K562 (cell line): Measurements from ENCODE around the gene SMIM12. TPM values are rescaled to one million over a fixed set of nuclear protein-coding genes. Genes with fewer than 3 reads are reported as not detected.

Experiments
- ATAC-seq: fragments of 200-7000 bp; cut with Tn5 transposase; 3 replicates; pipeline ENCODE4 v1.9.1; 2020; ENCODE audit warnings: moderate library complexity
- BruUV-seq: library from RNA; stranded (reverse); fragments of 400-500 nt; replicated peaks from 2 replicates; lab custom pipeline; 2021; lab: Mats Ljungman, UMichigan
- CTCF ChIA-PET: fragments of 300-600 bp; formaldehyde crosslinking; extraction: SDS; loops from one replicate; lab custom pipeline; 2021; ENCODE audit warnings: low intra/inter-chr PET ratio; lab: Yijun Ruan, JAX
- POLR2A ChIA-PET: fragments of 300-600, 350-650 bp; sonication (Branson Sonifier 250); formaldehyde crosslinking; extraction: SDS; loops from one replicate; lab custom pipeline; 2021; ENCODE audit warnings: antibody characterized with exemption, inconsistent platforms; lab: Yijun Ruan, JAX
- DNase-seq, 4 experiments: peaks; one replicate each; pipeline versions ENCODE4 v3.0.0 to v3.0.0-alpha.2; 2011 to 2018; ENCODE audit warnings: low spot score in 3 of 4, mixed read lengths in 3 of 4; ENCODE audit errors: extremely low read depth in 1 of 4
- FAIRE-seq: peaks from 2 replicates; lab custom pipeline; 2011; peaks lifted over from hg19 to GRCh38; lab: Jason Lieb, UNC
- H2AFZ ChIP-seq: 2 replicates; pipeline ENCODE4 v1.6.0; 2011; ENCODE audit warnings: low read depth, low read length, control low read depth, inconsistent platforms
- H3K27ac ChIP-seq: fragments of 200-600 bp; 3 replicates; pipeline ENCODE4 v1.8.0; 2011; ENCODE audit warnings: low read depth, mild to moderate bottlenecking, control low read depth, inconsistent platforms, low read length, moderate library complexity, mixed read lengths; ENCODE audit errors: extremely low read depth
- H3K27me3 ChIP-seq, 2 experiments: fragments of 300-600 bp in 1 of 2; 2 replicates in 1 of 2; 3 replicates in 1 of 2; pipeline versions ENCODE4 v1.6.0 to v1.8.0; 2011; ENCODE audit warnings: inconsistent platforms in 2 of 2, low read length in 2 of 2, mild to moderate bottlenecking in 1 of 2, mixed read lengths in 1 of 2, moderate library complexity in 1 of 2; ENCODE audit not compliant: control insufficient read depth in 2 of 2, insufficient read depth in 2 of 2
- H3K36me3 ChIP-seq: fragments of 300-600 bp; 3 replicates; pipeline ENCODE4 v1.8.0; 2011; ENCODE audit warnings: mild to moderate bottlenecking, low read length, inconsistent platforms; ENCODE audit not compliant: control insufficient read depth, insufficient read depth
- H3K4me1 ChIP-seq, 2 experiments: fragments of 200-600 bp in 1 of 2; replicated peaks in 1 of 2; 2 replicates in 1 of 2; 3 replicates in 1 of 2; pipeline versions ENCODE4 v1.5.1 to v1.8.0; 2011; ENCODE audit warnings: inconsistent platforms in 2 of 2, low read length in 2 of 2, mild to moderate bottlenecking in 1 of 2, mixed read lengths in 1 of 2, moderate library complexity in 1 of 2; ENCODE audit not compliant: control insufficient read depth in 2 of 2, insufficient read depth in 2 of 2
- H3K4me2 ChIP-seq: 2 replicates; pipeline ENCODE4 v1.6.1; 2011; ENCODE audit warnings: low read length, control low read depth, inconsistent platforms, mixed read lengths; ENCODE audit not compliant: insufficient read depth
- H3K4me3 ChIP-seq: fragments of 200-600 bp; sonication (generic), shearing (Covaris generic); 2 replicates; pipeline ENCODE4 v1.5.1; 2016; ENCODE audit warnings: control low read depth, inconsistent platforms
- H3K79me2 ChIP-seq: fragments of 200-600 bp; 3 replicates; pipeline ENCODE4 v1.8.0; 2011; ENCODE audit warnings: low read length, inconsistent platforms; ENCODE audit not compliant: control insufficient read depth, insufficient read depth
- H3K9ac ChIP-seq, 2 experiments: 2 replicates each; pipeline versions ENCODE4 v1.6.0 to v1.6.1; 2011; ENCODE audit warnings: low read depth in 2 of 2, low read length in 2 of 2, control low read depth in 1 of 2, inconsistent platforms in 1 of 2, mild to moderate bottlenecking in 1 of 2, mixed read lengths in 1 of 2; ENCODE audit not compliant: insufficient read depth in 1 of 2
- H3K9me1 ChIP-seq: one replicate; pipeline ENCODE4 v1.6.0; 2011; ENCODE audit warnings: inconsistent platforms, mild to moderate bottlenecking, low read length, moderate library complexity; ENCODE audit not compliant: control insufficient read depth, insufficient read depth
- H3K9me3 ChIP-seq: replicated peaks from 2 replicates; pipeline ENCODE4 v1.5.1; 2011; ENCODE audit warnings: low read depth, low read length, inconsistent platforms; ENCODE audit not compliant: control insufficient read depth, insufficient read depth
- H4K20me1 ChIP-seq: replicated peaks from 2 replicates; pipeline ENCODE4 v1.6.1; 2011; ENCODE audit warnings: low read length, inconsistent platforms, mixed read lengths; ENCODE audit not compliant: control insufficient read depth, insufficient read depth
- CHD2 ChIP-seq: IDR thresholded peaks from 2 replicates; pipeline ENCODE4 v1.6.1; 2011; ENCODE audit warnings: low read depth, low read length
- DACH1 ChIP-seq: fragments of 450-650 bp; IDR thresholded peaks from 2 replicates; pipeline ENCODE4 v1.6.1; 2018; ENCODE audit not compliant: partially characterized antibody
- ERF ChIP-seq: fragments of 450-650 bp; formaldehyde crosslinking; IDR thresholded peaks from 2 replicates; pipeline ENCODE4 v1.4.0; 2020; ENCODE audit warnings: mild to moderate bottlenecking, mixed read lengths
- GABPB2 ChIP-seq: fragments of 250-450 bp; sonication (Bioruptor Pico); conservative IDR thresholded peaks from 2 replicates; pipeline ENCODE4 v1.5.1; 2021; ENCODE audit warnings: mild to moderate bottlenecking
- HMGN3 ChIP-seq: IDR thresholded peaks from 2 replicates; pipeline ENCODE4 v1.6.1; 2011; ENCODE audit warnings: borderline replicate concordance, low read depth, mild to moderate bottlenecking, mixed read lengths, low read length; ENCODE audit not compliant: insufficient read length; ENCODE audit errors: extremely low read depth
- KLF13 ChIP-seq: fragments of 450-650 bp; IDR thresholded peaks from 2 replicates; pipeline ENCODE4 v1.6.1; 2016; ENCODE audit warnings: missing genetic modification characterization, low read depth, mild to moderate bottlenecking, missing compliant biosample characterization, moderate library complexity, borderline replicate concordance
- RBM39 ChIP-seq: fragments of 200-400 bp; formaldehyde crosslinking; optimal IDR thresholded peaks from 2 replicates; pipeline ENCODE3; 2018; ENCODE audit warnings: low read depth, low read length
- TAL1 ChIP-seq: fragments of 450-650 bp; IDR thresholded peaks from 2 replicates; pipeline ENCODE4 v1.6.1; 2016; ENCODE audit warnings: mild to moderate bottlenecking
- XRCC5 ChIP-seq: fragments of 200-400 bp; formaldehyde crosslinking; IDR thresholded peaks from 2 replicates; pipeline ENCODE4 v1.6.1; 2017; ENCODE audit warnings: low read depth, mild to moderate bottlenecking, low read length
- in situ Hi-C: fragments of 300-500 bp; cut with MboI; formaldehyde crosslinking; loops from 4 replicates; pipeline ENCODE4 v1.15.0; 2018; ENCODE audit warnings: inconsistent platforms, mixed read lengths
- intact Hi-C: fragments of 100-400 bp; cut with micrococcal nuclease; formaldehyde crosslinking; loops from 2 replicates; pipeline ENCODE4 v1.14.2; 2022
- polyA plus RNA-seq, 8 experiments: library from polyadenylated mRNA; depleted of rRNA in 4 of 8; stranded (reverse) in 5 of 8; unstranded in 3 of 8; fragments of >200 nt; fragmentation: Nextera tagmentation in 2 of 8; fragmentation: Illumina TruSeq in 1 of 8; extraction: Ambion mirVana in 2 of 8; extraction: Trizol in 1 of 8; gene quantifications; 2 replicates each; pipeline versions ENCODE4 v1.2.1 to v1.2.3, GENCODE V29; 2011 to 2014; ENCODE audit warnings: inconsistent platforms in 1 of 8, missing spikeins in 1 of 8
- total RNA-seq, 7 experiments: library from RNA; depleted of rRNA in 6 of 7; stranded (reverse); fragments of >200 nt in 6 of 7; fragmentation: Illumina TruSeq in 2 of 7; extraction: Trizol in 2 of 7; gene quantifications; 2 replicates each; pipeline versions ENCODE4 v1.2.1 to v1.2.3, GENCODE V29; 2011 to 2021; ENCODE audit warnings: low replicate concordance in 1 of 7
- TF ChIP-seq, protein P1 (sequence below): IDR thresholded peaks from 2 replicates; pipeline ENCODE4 v1.6.1; 2016; ENCODE audit warnings: missing genetic modification characterization, missing compliant biosample characterization
- TF ChIP-seq, protein P2 (sequence below): fragments of 250-450 bp; sonication (Bioruptor Pico); IDR thresholded peaks from 2 replicates; pipeline ENCODE4 v1.8.0; 2022; ENCODE audit warnings: inconsistent platforms, mild to moderate bottlenecking, moderate library complexity, borderline replicate concordance

The SMIM12 gene
- total and polyA plus RNA-seq, 9 of the 15 experiments (the other 6 are each of a cell fraction or from before 2014, with no cell fraction given), result 51.7 to 112 (median 63.9) TPM

DNA sequence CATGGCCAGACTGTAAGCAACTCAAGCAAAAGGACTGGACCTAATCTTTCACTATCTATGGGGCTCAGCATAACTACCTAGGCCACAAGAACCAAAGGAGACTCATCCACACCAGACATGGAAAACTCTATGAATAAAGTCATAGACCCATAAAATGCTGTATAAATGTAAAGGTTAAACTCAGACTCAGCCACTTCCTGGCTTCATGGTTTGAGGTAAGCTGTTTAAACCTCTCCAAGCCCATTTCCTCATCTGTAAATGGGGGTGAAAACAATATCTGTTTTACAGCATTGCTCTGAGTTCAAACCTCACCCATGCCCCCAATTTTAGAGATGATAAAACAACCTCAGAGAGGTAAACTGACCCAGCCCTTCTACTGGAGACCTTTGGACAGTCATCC lies 4.0 kb upstream of the SMIM12 start:
- ATAC-seq (no peak), FAIRE-seq (no peak), DNase-seq (no peak)
- H3K4me2 ChIP-seq, result no peak overlapping the region
- no peak overlapping the region for H2AFZ ChIP-seq
- H3K9ac ChIP-seq, result no peak overlapping the region
- peaks cover 11% of the 10 kb centered on the region for H3K79me2 ChIP-seq
- peaks cover 14 to 19% of the 10 kb centered on the region in 2 experiments; a peak in 4 of 5 replicates for H3K27me3 ChIP-seq
- BruUV-seq, result no TSS peak
- H3K9me1 ChIP-seq, result no peaks in the 10 kb centered on the region
- H3K4me3 ChIP-seq, result no peak overlapping the region
- H3K4me1 ChIP-seq, result peaks cover 13 to 26% of the 10 kb centered on the region in 2 experiments; a peak in 4 of 5 replicates
- peaks cover 5% of the 10 kb centered on the region for H3K9me3 ChIP-seq
- H3K27ac ChIP-seq, result no peak overlapping the region
- ChIA-PET CTCF (no interaction called here), POLR2A (interaction anchor here (1.5 kb wide), 1 partner anchor 11 kb away, joined by 3 read pairs; no protein-coding TSS in a partner anchor)
- no peaks in the 10 kb centered on the region for H3K36me3 ChIP-seq
- intact Hi-C loops, result loop anchor here (10.0 kb wide), 1 partner anchor 571 kb away; no protein-coding TSS in a partner anchor
- TF ChIP-seq HMGN3, result no peak
- TF ChIP-seq, protein P1, sequence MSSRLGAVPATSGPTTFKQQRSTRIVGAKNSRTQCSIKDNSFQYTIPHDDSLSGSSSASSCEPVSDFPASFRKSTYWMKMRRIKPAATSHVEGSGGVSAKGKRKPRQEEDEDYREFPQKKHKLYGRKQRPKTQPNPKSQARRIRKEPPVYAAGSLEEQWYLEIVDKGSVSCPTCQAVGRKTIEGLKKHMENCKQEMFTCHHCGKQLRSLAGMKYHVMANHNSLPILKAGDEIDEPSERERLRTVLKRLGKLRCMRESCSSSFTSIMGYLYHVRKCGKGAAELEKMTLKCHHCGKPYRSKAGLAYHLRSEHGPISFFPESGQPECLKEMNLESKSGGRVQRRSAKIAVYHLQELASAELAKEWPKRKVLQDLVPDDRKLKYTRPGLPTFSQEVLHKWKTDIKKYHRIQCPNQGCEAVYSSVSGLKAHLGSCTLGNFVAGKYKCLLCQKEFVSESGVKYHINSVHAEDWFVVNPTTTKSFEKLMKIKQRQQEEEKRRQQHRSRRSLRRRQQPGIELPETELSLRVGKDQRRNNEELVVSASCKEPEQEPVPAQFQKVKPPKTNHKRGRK, result no peak
- no peak for TF ChIP-seq RBM39
- TF ChIP-seq GABPB2 (CRISPR knock-in tag), result no peak
- TF ChIP-seq, protein P2, sequence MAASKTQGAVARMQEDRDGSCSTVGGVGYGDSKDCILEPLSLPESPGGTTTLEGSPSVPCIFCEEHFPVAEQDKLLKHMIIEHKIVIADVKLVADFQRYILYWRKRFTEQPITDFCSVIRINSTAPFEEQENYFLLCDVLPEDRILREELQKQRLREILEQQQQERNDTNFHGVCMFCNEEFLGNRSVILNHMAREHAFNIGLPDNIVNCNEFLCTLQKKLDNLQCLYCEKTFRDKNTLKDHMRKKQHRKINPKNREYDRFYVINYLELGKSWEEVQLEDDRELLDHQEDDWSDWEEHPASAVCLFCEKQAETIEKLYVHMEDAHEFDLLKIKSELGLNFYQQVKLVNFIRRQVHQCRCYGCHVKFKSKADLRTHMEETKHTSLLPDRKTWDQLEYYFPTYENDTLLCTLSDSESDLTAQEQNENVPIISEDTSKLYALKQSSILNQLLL (CRISPR knock-in tag), result no peak
- no peak for TF ChIP-seq KLF13 (tag)
- no peak for TF ChIP-seq XRCC5
- TF ChIP-seq TAL1, result no peak
- TF ChIP-seq CHD2, result no peak
- no peak for TF ChIP-seq DACH1
- no peak for TF ChIP-seq ERF (CRISPR knock-in tag)
- in situ Hi-C loops, result no loop called here
- no peaks in the 10 kb centered on the region; the same call in 1 of the 2 replicates for H4K20me1 ChIP-seq
